Astrocyte (in vitro differentiated cells and primary cell): Measurements from ENCODE around the gene PITPNM3.

Source experiments
- EZH2 ChIP-seq: IDR thresholded peaks from 2 replicates; pipeline ENCODE4 v1.6.1; 2012; ENCODE audit warnings: mild to moderate bottlenecking, low read length, inconsistent platforms; ENCODE audit not compliant: insufficient read depth
- TF ChIP-seq, protein P1 (sequence below): IDR thresholded peaks from 2 replicates; pipeline ENCODE4 v1.5.1; 2011; ENCODE audit warnings: low read depth, mild to moderate bottlenecking, inconsistent platforms, low read length, moderate library complexity; ENCODE audit not compliant: insufficient read depth

GRCh38 chr17:6503641-6504195 is 52.6 kb downstream of the PITPNM3 start:
- TF ChIP-seq EZH2: no peak
- TF ChIP-seq, protein P1, sequence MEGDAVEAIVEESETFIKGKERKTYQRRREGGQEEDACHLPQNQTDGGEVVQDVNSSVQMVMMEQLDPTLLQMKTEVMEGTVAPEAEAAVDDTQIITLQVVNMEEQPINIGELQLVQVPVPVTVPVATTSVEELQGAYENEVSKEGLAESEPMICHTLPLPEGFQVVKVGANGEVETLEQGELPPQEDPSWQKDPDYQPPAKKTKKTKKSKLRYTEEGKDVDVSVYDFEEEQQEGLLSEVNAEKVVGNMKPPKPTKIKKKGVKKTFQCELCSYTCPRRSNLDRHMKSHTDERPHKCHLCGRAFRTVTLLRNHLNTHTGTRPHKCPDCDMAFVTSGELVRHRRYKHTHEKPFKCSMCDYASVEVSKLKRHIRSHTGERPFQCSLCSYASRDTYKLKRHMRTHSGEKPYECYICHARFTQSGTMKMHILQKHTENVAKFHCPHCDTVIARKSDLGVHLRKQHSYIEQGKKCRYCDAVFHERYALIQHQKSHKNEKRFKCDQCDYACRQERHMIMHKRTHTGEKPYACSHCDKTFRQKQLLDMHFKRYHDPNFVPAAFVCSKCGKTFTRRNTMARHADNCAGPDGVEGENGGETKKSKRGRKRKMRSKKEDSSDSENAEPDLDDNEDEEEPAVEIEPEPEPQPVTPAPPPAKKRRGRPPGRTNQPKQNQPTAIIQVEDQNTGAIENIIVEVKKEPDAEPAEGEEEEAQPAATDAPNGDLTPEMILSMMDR: no peak
